ENCODE results near the gene INTS4. TPM values are rescaled to one million over a fixed set of nuclear protein-coding genes. Genes with fewer than 3 reads are reported as not detected.
"Not testable (repeated sequence)": the region's sequence is repeated elsewhere in the genome, so short reads cannot be mapped to it uniquely, and the experiment has no call there.

INTS4 gene
- total RNA-seq, 1 donor from 2014 or later, result 10.7 TPM

GRCh38 chr11:77913608-77914306 lies 80.7 kb downstream of the INTS4 start:
- H3K27me3 ChIP-seq; H3K9me3 ChIP-seq; H3K4me3 ChIP-seq; H3K27ac ChIP-seq; H3K4me1 ChIP-seq; DNase-seq (ENCODE audit: low spot score in 2 of 2); H3K36me3 ChIP-seq; intact Hi-C loops (cut with DNase I): not testable (repeated sequence)

- H3K36me3 ChIP-seq; DNase-seq (ENCODE audit: low spot score in 2 of 2); H3K4me3 ChIP-seq; H3K4me1 ChIP-seq; H3K27me3 ChIP-seq; intact Hi-C loops (cut with DNase I); H3K9me3 ChIP-seq: not testable (repeated sequence)
- peak overlapping the region; percentile 33 to 67 for H3K27ac ChIP-seq
Observed at GRCh38 chr11:77910828-77911227, 83.6 kb downstream of the INTS4 start.

GRCh38 chr11:77909277-77909676 lies 85.2 kb downstream of the INTS4 start:
- intact Hi-C loops (cut with DNase I), result no loop called here
- Histone ChIP-seq H3K4me3 (no peak overlapping the region), H3K27me3 (no peaks in the 10 kb centered on the region), H3K4me1 (no peaks in the 10 kb centered on the region), H3K9me3 (no peaks in the 10 kb centered on the region), H3K27ac (no peak overlapping the region), H3K36me3 (peaks cover 3 to 9% of the 10 kb centered on the region in 2 donors)
- TF ChIP-seq CTCF (IDR thresholded peaks at IDR 0.05), result no peak
- no peak for DNase-seq (ENCODE audit: low spot score in 2 of 2)

- TF ChIP-seq CTCF (IDR thresholded peaks at IDR 0.05), result no peak
Observed at GRCh38 chr11:77908835-77909234, 85.6 kb downstream of the INTS4 start.

GRCh38 chr11:77894949-77895348 lies 99.5 kb downstream of the INTS4 start:
- H3K27me3 ChIP-seq; H3K4me3 ChIP-seq; H3K4me1 ChIP-seq; DNase-seq (ENCODE audit: low spot score in 2 of 2); H3K27ac ChIP-seq; intact Hi-C loops (cut with DNase I); H3K9me3 ChIP-seq: not testable (repeated sequence)
- peaks cover 9 to 21% of the 10 kb centered on the region in 2 donors for H3K36me3 ChIP-seq

More at GRCh38 chr11:77908835-77909234, 85.6 kb downstream of the INTS4 start:
- Histone ChIP-seq H3K27ac (no peak overlapping the region), H3K4me1 (no peaks in the 10 kb centered on the region), H3K36me3 (peaks cover 3 to 9% of the 10 kb centered on the region in 2 donors), H3K9me3 (no peaks in the 10 kb centered on the region), H3K4me3 (no peak overlapping the region), H3K27me3 (no peaks in the 10 kb centered on the region)
- intact Hi-C loops (cut with DNase I), result no loop called here
- no peak for DNase-seq (ENCODE audit: low spot score in 2 of 2)

- H3K27me3 ChIP-seq; H3K4me3 ChIP-seq; H3K27ac ChIP-seq; DNase-seq (ENCODE audit: low spot score in 2 of 2); intact Hi-C loops (cut with DNase I); H3K9me3 ChIP-seq; H3K4me1 ChIP-seq: not testable (repeated sequence)
- H3K36me3 ChIP-seq, result peaks cover 4 to 19% of the 10 kb centered on the region in 2 donors
Observed at GRCh38 chr11:77891703-77892102, 102.8 kb downstream of the INTS4 start.

- peak overlapping the region in 1 of 2 donors; percentile 5 for H3K27ac ChIP-seq
- H3K4me1 ChIP-seq; DNase-seq (ENCODE audit: low spot score in 2 of 2); H3K27me3 ChIP-seq; H3K4me3 ChIP-seq; intact Hi-C loops (cut with DNase I); H3K9me3 ChIP-seq: not testable (repeated sequence)
- H3K36me3 ChIP-seq, result peaks cover 7 to 23% of the 10 kb centered on the region in 2 donors
Observed at GRCh38 chr11:77891256-77891655, 103.2 kb downstream of the INTS4 start.

GRCh38 chr11:77890619-77891056 lies 103.8 kb downstream of the INTS4 start:
- H3K9me3 ChIP-seq; H3K4me1 ChIP-seq; intact Hi-C loops (cut with DNase I); H3K4me3 ChIP-seq; DNase-seq (ENCODE audit: low spot score in 2 of 2); H3K27me3 ChIP-seq: not testable (repeated sequence)
- Histone ChIP-seq H3K27ac (peak overlapping the region in 1 of 2 donors; percentile 5), H3K36me3 (peaks cover 13 to 29% of the 10 kb centered on the region in 2 donors)

GRCh38 chr11:77890100-77890614 lies 104.3 kb downstream of the INTS4 start:
- H3K9me3 ChIP-seq, H3K27ac ChIP-seq: not testable (repeated sequence)

GRCh38 chr11:77889045-77889444 lies 105.4 kb downstream of the INTS4 start:
- H3K4me3 ChIP-seq; H3K4me1 ChIP-seq; DNase-seq (ENCODE audit: low spot score in 2 of 2); H3K9me3 ChIP-seq; H3K27me3 ChIP-seq; H3K27ac ChIP-seq; intact Hi-C loops (cut with DNase I): not testable (repeated sequence)
- H3K36me3 ChIP-seq, result peaks cover 16 to 36% of the 10 kb centered on the region in 2 donors

More at GRCh38 chr11:77890100-77890614, 104.3 kb downstream of the INTS4 start:
- H3K4me3 ChIP-seq; intact Hi-C loops (cut with DNase I); H3K27me3 ChIP-seq; DNase-seq (ENCODE audit: low spot score in 2 of 2); H3K4me1 ChIP-seq: not testable (repeated sequence)
- peaks cover 16 to 32% of the 10 kb centered on the region in 2 donors for H3K36me3 ChIP-seq

All from ascending aorta (tissue), 2 donors.